Measurements from ENCODE around the gene FAM83C. TPM values are rescaled to one million over a fixed set of nuclear protein-coding genes. Genes with fewer than 3 reads are reported as not detected.

Gene FAM83C
- polyA plus RNA-seq, 2 of the 4 experiments (the other 2 are of a cell fraction) = not detected

DNA sequence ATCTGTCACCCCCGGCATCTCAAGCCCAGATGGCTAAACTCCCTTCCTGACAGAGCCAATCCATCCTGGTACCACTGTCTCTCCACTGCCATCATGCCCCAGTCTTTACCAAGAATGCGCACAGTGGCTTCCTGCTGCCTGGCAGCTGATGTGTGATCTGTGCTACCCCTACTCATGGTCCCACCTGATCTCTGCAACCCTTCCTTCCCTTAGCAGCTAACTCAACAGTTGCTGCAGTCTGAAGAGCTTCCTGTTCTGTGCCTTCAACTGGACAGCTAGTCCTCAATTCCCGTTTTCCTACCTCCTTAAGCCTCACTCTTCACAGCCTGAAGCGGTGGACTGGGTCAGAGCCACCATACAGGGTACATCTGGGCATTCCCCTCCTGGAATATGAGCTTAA, 7.6 kb upstream of the FAM83C start:
- Histone ChIP-seq H3K4me1 (peaks cover 31% of the 10 kb centered on the region), H3K9me3 (no peaks in the 10 kb centered on the region), H3K4me3 (no peak overlapping the region), H3K27ac (no peak overlapping the region), H3K4me2 (no peak overlapping the region)
- POLR2A ChIA-PET = no interaction called here
- no peak for ATAC-seq
- FAIRE-seq = no peak
- TF ChIP-seq ZNF302 (CRISPR knock-in tag; IDR thresholded peaks at IDR 0.05) (no peak), RARB (CRISPR knock-in tag; IDR thresholded peaks at IDR 0.05) (no peak), GATA3 (IDR thresholded peaks at IDR 0.05; ENCODE audit: borderline replicate concordance) (no peak), HOXA7 (CRISPR knock-in tag; IDR thresholded peaks at IDR 0.05) (no peak), PHF8 (IDR thresholded peaks at IDR 0.05; ENCODE audit: borderline replicate concordance, low read depth) (no peak), ZSCAN20 (CRISPR knock-in tag; IDR thresholded peaks at IDR 0.05) (no peak), CBX8 (IDR thresholded peaks at IDR 0.05) (no peak), MAZ (IDR thresholded peaks at IDR 0.05; ENCODE audit: borderline replicate concordance, low read depth, low read length) (no peak)
- no peak for DNase-seq (ENCODE audit: low read depth in 1 of 2, low spot score in 1 of 2)
- WGBS (ENCODE audit: missing lambda C conversion rate) = 84% methylated on average over 4 of the region's 4 CpGs
- CTCF ChIA-PET = interaction anchor here (1.1 to 14.7 kb wide), 9 partner anchors 11 to 147 kb away, joined by 3 to 267 read pairs (median 6); partner anchors contain the start of gene GDF5

DNA sequence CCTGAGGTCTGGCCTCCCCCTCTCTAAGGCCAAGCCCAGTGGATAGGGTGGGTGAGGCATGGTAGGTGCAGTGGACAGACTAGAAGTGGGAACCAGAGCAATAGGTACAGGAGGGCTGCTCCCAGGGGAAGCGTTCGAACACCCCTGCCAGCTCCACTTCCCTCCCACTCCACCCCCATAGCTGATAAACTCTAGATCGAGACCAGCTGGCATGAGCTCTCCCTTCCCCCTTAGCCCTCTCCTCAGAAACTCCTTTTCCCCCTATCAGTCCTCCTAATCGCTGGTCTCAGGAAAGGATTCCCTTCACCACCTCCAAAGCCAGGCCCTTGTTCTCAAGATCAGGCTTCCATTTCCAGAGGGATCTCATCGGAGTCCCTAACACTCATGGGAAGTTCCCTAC, 6.0 kb upstream of the FAM83C start:
- DNase-seq (ENCODE audit: low read depth in 1 of 2, low spot score in 1 of 2) (no peak), ATAC-seq (no peak), FAIRE-seq (no peak)
- no peak overlapping the region for H3K4me3 ChIP-seq
- peaks cover 16% of the 10 kb centered on the region for H3K4me1 ChIP-seq
- no peak overlapping the region for H3K4me2 ChIP-seq
- 93% methylated on average over 5 of the region's 5 CpGs for WGBS (ENCODE audit: missing lambda C conversion rate)
- POLR2A ChIA-PET = no interaction called here
- TF ChIP-seq HEYL (CRISPR knock-in tag; IDR thresholded peaks at IDR 0.05) (no peak), TP53 (CRISPR knock-in tag; IDR thresholded peaks at IDR 0.05) (no peak), EHF (CRISPR knock-in tag; IDR thresholded peaks at IDR 0.05) (no peak), MAZ (IDR thresholded peaks at IDR 0.05; ENCODE audit: borderline replicate concordance, low read depth, low read length) (no peak), ZFP36 (IDR thresholded peaks at IDR 0.05; ENCODE audit: borderline replicate concordance, partially characterized antibody) (no peak), ZSCAN20 (CRISPR knock-in tag; IDR thresholded peaks at IDR 0.05) (no peak), RARB (CRISPR knock-in tag; IDR thresholded peaks at IDR 0.05) (no peak), FOSB (CRISPR knock-in tag; IDR thresholded peaks at IDR 0.05) (no peak), ZNF302 (CRISPR knock-in tag; IDR thresholded peaks at IDR 0.05) (no peak), RNF2 (IDR thresholded peaks at IDR 0.05; ENCODE audit: borderline replicate concordance, low read depth) (no peak), RAD21 (conservative IDR thresholded peaks at IDR 0.05 in 1 of 2, IDR thresholded peaks at IDR 0.05 in 1 of 2) (no peak), KDM1A (IDR thresholded peaks at IDR 0.05; ENCODE audit: low read depth) (no peak), NPAS2 (CRISPR knock-in tag; IDR thresholded peaks at IDR 0.05; ENCODE audit: borderline replicate concordance) (no peak), HOXA7 (CRISPR knock-in tag; IDR thresholded peaks at IDR 0.05) (no peak), SREBF2 (IDR thresholded peaks at IDR 0.05) (no peak)
- TF ChIP-seq, protein P1, sequence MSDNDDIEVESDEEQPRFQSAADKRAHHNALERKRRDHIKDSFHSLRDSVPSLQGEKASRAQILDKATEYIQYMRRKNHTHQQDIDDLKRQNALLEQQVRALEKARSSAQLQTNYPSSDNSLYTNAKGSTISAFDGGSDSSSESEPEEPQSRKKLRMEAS (IDR thresholded peaks at IDR 0.05) = no peak
- TF ChIP-seq, protein P2, sequence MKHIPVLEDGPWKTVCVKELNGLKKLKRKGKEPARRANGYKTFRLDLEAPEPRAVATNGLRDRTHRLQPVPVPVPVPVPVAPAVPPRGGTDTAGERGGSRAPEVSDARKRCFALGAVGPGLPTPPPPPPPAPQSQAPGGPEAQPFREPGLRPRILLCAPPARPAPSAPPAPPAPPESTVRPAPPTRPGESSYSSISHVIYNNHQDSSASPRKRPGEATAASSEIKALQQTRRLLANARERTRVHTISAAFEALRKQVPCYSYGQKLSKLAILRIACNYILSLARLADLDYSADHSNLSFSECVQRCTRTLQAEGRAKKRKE (CRISPR knock-in tag; IDR thresholded peaks at IDR 0.05; ENCODE audit: low read depth) = no peak
- TF ChIP-seq, protein P3, sequence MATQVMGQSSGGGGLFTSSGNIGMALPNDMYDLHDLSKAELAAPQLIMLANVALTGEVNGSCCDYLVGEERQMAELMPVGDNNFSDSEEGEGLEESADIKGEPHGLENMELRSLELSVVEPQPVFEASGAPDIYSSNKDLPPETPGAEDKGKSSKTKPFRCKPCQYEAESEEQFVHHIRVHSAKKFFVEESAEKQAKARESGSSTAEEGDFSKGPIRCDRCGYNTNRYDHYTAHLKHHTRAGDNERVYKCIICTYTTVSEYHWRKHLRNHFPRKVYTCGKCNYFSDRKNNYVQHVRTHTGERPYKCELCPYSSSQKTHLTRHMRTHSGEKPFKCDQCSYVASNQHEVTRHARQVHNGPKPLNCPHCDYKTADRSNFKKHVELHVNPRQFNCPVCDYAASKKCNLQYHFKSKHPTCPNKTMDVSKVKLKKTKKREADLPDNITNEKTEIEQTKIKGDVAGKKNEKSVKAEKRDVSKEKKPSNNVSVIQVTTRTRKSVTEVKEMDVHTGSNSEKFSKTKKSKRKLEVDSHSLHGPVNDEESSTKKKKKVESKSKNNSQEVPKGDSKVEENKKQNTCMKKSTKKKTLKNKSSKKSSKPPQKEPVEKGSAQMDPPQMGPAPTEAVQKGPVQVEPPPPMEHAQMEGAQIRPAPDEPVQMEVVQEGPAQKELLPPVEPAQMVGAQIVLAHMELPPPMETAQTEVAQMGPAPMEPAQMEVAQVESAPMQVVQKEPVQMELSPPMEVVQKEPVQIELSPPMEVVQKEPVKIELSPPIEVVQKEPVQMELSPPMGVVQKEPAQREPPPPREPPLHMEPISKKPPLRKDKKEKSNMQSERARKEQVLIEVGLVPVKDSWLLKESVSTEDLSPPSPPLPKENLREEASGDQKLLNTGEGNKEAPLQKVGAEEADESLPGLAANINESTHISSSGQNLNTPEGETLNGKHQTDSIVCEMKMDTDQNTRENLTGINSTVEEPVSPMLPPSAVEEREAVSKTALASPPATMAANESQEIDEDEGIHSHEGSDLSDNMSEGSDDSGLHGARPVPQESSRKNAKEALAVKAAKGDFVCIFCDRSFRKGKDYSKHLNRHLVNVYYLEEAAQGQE (IDR thresholded peaks at IDR 0.05) = no peak
- TF ChIP-seq, protein P4, sequence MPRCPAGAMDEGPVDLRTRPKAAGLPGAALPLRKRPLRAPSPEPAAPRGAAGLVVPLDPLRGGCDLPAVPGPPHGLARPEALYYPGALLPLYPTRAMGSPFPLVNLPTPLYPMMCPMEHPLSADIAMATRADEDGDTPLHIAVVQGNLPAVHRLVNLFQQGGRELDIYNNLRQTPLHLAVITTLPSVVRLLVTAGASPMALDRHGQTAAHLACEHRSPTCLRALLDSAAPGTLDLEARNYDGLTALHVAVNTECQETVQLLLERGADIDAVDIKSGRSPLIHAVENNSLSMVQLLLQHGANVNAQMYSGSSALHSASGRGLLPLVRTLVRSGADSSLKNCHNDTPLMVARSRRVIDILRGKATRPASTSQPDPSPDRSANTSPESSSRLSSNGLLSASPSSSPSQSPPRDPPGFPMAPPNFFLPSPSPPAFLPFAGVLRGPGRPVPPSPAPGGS (IDR thresholded peaks at IDR 0.05) = no peak
- no peak overlapping the region for H3K27ac ChIP-seq
- no peaks in the 10 kb centered on the region for H3K9me3 ChIP-seq
- CTCF ChIA-PET = interaction anchor here (1.2 to 14.7 kb wide), 7 partner anchors 9 to 321 kb away, joined by 3 to 267 read pairs (median 19); partner anchors contain the start of gene GDF5

Data from A549 (cell line).